Neural crest cell (in vitro differentiated cells): ENCODE data around the gene SUPT3H. TPM values are rescaled to one million over a fixed set of nuclear protein-coding genes. Genes with fewer than 3 reads are reported as not detected.
"Not testable (repeated sequence)": the region's sequence is repeated elsewhere in the genome, so short reads cannot be mapped to it uniquely, and the experiment has no call there.

Source experiments
- DNase-seq: peaks from one replicate; pipeline ENCODE4 v3.0.0; 2021; ENCODE audit warnings: low read depth, mixed read lengths, low spot score
- H3K27ac Mint-ChIP-seq: one replicate; pipeline ENCODE4 v1.8.0; 2021; ENCODE audit warnings: mild to moderate bottlenecking, mixed read lengths; ENCODE audit not compliant: unreplicated experiment
- H3K27me3 Mint-ChIP-seq: 2 replicates; pipeline ENCODE4 v1.8.0; 2021; ENCODE audit warnings: low read depth, mild to moderate bottlenecking, mixed read lengths
- H3K36me3 Mint-ChIP-seq: 2 replicates; pipeline ENCODE4 v1.8.0; 2021; ENCODE audit warnings: low read depth, mild to moderate bottlenecking, mixed read lengths
- H3K4me1 Mint-ChIP-seq: 2 replicates; pipeline ENCODE4 v1.8.0; 2021; ENCODE audit warnings: mixed read lengths
- H3K4me3 Mint-ChIP-seq: one replicate; pipeline ENCODE4 v1.8.0; 2021; ENCODE audit warnings: mild to moderate bottlenecking, mixed read lengths
- H3K9me3 Mint-ChIP-seq: 2 replicates; pipeline ENCODE4 v1.8.0; 2021; ENCODE audit warnings: mixed read lengths
- total RNA-seq: library from RNA; stranded (reverse); gene quantifications from 2 replicates; pipeline ENCODE4 v1.2.1, GENCODE V29; 2021
- TF ChIP-seq, protein P1 (sequence below): fragments of 200-600 bp; sonication (generic); conservative IDR thresholded peaks from 2 replicates; pipeline ENCODE4 v1.5.0; 2021; ENCODE audit warnings: antibody characterized with exemption, mild to moderate bottlenecking

Gene SUPT3H
- total RNA-seq, 1 donor from 2014 or later, result 17.0 TPM

DNA sequence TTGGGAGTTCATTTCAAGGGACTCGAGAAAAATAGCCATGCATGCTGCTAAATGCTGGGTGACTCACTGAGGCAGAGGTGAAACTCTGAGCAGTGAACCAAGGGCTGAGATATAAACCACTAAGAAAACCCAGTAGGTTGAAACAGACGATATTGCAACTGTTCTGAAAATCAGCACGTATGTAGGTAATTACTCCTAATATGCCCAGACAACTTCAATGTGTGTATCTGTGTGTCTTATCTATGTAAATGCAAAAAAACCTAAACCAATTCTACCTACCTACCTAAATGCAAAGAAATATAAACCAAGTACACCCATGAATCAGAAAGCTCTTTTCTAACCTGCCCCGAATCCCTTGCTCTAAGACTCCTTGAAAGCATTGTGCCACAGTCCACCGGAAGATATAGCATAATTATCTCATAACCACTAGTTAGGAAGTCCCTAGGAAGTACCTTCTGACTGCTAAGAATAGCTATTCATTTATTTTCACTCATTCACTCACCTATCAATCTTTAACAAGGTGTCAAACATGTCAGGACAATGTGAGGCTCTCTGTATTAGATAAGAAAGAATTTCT is 508.3 kb downstream of the SUPT3H start:
- peaks cover 8% of the 10 kb centered on the region for H3K36me3 Mint-ChIP-seq
- H3K4me3 Mint-ChIP-seq, result no peak overlapping the region
- TF ChIP-seq, protein P1, sequence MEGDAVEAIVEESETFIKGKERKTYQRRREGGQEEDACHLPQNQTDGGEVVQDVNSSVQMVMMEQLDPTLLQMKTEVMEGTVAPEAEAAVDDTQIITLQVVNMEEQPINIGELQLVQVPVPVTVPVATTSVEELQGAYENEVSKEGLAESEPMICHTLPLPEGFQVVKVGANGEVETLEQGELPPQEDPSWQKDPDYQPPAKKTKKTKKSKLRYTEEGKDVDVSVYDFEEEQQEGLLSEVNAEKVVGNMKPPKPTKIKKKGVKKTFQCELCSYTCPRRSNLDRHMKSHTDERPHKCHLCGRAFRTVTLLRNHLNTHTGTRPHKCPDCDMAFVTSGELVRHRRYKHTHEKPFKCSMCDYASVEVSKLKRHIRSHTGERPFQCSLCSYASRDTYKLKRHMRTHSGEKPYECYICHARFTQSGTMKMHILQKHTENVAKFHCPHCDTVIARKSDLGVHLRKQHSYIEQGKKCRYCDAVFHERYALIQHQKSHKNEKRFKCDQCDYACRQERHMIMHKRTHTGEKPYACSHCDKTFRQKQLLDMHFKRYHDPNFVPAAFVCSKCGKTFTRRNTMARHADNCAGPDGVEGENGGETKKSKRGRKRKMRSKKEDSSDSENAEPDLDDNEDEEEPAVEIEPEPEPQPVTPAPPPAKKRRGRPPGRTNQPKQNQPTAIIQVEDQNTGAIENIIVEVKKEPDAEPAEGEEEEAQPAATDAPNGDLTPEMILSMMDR, result no peak
- DNase-seq, result no peak
- no peak overlapping the region for H3K27ac Mint-ChIP-seq
- H3K27me3 Mint-ChIP-seq, result no peaks in the 10 kb centered on the region
- H3K4me1 Mint-ChIP-seq, result no peaks in the 10 kb centered on the region
- peaks cover 9% of the 10 kb centered on the region for H3K9me3 Mint-ChIP-seq

DNA sequence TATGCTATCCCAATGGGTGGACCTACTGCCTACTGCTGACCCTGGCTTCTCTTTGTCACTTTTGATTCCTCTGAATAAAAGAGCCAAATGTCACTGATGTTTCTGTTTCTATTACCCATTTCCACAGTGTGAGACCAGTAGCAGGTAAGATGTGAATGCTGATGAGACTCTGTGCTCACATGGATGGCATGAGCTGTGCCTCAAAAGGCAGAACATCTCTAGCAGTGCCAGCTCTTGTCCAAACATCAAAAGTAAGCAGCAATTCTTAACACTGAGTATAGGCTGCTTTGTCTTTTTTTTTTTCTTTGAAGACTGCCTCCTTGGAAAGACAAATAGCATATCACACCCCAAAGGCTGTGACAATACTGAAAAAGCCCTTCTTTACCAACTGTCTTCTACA is 508.8 kb downstream of the SUPT3H start:
- H3K36me3 Mint-ChIP-seq, result peaks cover 10% of the 10 kb centered on the region
- H3K4me3 Mint-ChIP-seq, result no peak overlapping the region
- no peaks in the 10 kb centered on the region for H3K4me1 Mint-ChIP-seq
- H3K9me3 Mint-ChIP-seq, result peaks cover 11% of the 10 kb centered on the region
- no peaks in the 10 kb centered on the region for H3K27me3 Mint-ChIP-seq
- TF ChIP-seq, protein P1, result no peak
- no peak for DNase-seq
- H3K27ac Mint-ChIP-seq, result no peak overlapping the region

DNA sequence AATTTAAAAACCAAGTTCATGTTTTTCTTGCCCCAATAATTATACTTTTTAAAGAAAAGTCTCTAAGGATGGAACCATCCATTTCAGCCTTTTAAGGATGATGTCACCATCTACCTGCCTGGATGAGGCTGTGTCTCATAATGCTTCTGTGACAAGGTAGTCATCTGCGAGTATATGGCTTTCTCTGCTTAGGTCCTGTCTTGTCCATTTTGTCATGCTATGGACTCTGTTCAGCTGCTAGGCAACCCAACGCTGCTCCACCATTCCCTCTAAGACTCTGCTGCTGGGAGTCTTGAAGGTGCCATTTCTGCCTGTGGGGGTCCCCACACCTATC is 509.4 kb downstream of the SUPT3H start:
- Mint-ChIP-seq H3K27me3 (no peaks in the 10 kb centered on the region), H3K4me1 (no peaks in the 10 kb centered on the region), H3K4me3 (no peak overlapping the region), H3K9me3 (peaks cover 12% of the 10 kb centered on the region), H3K27ac (no peak overlapping the region), H3K36me3 (peaks cover 15% of the 10 kb centered on the region)
- TF ChIP-seq, protein P1, result no peak
- no peak for DNase-seq

DNA sequence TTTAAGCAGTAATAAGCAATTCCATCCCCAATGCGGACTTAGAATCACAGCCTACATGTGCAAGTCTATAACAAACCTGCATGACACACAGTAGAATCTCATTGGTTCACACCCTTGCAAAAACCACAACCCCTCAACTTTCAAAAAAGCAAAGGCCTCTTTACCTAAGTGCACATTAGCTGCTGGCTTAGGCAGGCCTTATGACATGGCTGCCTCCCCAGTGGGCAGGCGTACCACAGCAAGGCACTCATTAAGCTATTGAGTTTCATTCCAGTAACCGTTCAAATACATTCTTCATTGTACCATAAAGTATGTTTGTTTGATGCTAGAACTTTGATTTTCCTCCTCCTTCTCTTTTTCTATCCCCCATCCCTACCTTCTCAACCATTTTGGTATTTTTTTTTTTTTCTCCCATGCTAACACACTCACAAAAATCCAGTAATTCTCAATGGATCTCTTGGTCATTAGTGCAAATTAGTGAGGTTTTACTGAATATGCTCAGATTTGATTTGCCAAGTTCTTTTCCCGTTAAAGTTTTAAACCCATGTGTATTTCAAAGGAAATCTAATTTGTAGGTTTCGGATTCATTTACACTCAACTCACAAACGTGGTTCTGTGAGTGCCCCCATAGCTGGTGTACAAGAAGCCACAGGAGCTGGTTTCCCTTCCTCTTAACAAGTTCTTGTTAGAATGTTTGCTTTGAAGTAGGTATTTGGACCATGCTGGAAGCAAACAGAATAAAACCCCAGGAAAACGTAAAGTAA is 510.0 kb downstream of the SUPT3H start:
- DNase-seq, result no peak
- no peaks in the 10 kb centered on the region for H3K27me3 Mint-ChIP-seq
- H3K27ac Mint-ChIP-seq, result no peak overlapping the region
- H3K36me3 Mint-ChIP-seq, result peaks cover 18% of the 10 kb centered on the region
- H3K4me1 Mint-ChIP-seq, result no peaks in the 10 kb centered on the region
- peaks cover 12% of the 10 kb centered on the region for H3K9me3 Mint-ChIP-seq
- no peak overlapping the region for H3K4me3 Mint-ChIP-seq
- TF ChIP-seq, protein P1, result no peak

DNA sequence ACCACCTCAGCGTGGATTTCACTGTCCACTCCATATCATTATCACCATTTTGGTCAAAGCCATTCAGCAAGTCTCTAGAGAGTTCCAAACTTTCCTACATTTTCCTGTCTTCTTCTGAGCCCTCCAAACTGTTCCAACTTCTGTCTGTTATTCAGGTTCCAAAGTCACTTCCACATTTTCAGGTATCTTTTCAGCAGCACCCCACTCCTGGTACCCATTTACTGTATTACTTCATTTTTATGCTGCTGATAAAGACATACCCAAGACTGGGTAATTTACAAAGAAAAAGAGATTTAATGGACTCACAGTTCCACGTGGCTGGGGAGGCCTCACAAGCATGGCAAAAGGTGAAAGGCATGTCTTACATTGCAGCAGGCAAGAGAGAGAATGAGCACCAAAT is 512.5 kb downstream of the SUPT3H start:
- not testable (repeated sequence) for H3K27me3 Mint-ChIP-seq, H3K4me3 Mint-ChIP-seq, H3K27ac Mint-ChIP-seq, DNase-seq, H3K4me1 Mint-ChIP-seq
- peaks cover 18% of the 10 kb centered on the region for H3K36me3 Mint-ChIP-seq
- H3K9me3 Mint-ChIP-seq, result peaks cover 12% of the 10 kb centered on the region

DNA sequence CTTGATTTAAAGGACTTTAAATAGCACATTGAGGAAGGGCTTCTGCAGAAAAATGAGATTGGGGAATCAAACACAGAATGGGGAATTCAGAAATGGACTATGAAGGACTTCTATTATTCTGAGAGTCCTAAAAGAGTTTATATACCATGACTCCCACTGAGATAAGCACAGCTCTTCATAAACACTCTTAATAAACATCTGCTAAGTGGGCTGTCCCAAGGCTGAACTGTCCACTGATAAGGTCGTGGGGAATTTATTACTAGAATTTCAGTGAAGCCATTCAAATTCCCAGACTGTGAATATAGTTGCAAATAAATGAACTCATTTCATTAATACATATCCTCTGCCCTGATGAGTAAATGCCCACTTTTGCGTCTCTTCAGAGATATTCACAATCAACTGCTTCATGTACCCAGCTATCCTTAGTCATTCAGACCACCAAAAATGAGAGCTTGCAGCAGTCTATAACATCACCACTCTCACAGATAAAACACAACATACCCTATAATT is 517.8 kb downstream of the SUPT3H start:
- no peak for DNase-seq
- Mint-ChIP-seq H3K4me3 (no peak overlapping the region), H3K27me3 (no peaks in the 10 kb centered on the region), H3K9me3 (peaks cover 5% of the 10 kb centered on the region), H3K4me1 (peaks cover 10% of the 10 kb centered on the region), H3K36me3 (peaks cover 11% of the 10 kb centered on the region), H3K27ac (no peak overlapping the region)
- TF ChIP-seq, protein P1, result no peak
